ENCODE measurements around the gene GCNT1.
"Not testable (repeated sequence)": the region's sequence is repeated elsewhere in the genome, so short reads cannot be mapped to it uniquely, and the experiment has no call there.

Gene GCNT1

DNA sequence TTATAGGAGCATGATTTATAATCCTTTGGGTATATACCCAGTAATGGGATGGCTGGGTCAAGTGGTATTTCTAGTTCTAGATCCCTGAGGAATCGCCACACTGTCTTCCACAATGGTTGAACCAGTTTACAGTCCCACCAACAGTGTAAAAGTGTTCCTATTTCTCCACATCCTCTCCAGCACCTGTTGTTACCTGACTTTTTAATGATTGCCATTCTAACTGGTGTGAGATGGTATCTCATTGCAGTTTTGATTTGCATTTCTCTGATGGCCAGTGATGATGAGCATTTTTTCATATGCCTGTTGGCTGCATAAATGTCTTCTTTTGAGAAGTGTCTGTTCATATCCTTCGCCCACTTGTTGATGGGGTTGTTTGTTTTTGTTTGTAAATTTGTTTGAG is 20.4 kb downstream of the GCNT1 start:
- not testable (repeated sequence) for H3K4me3 ChIP-seq (ENCODE audit: low read depth, low read length)

DNA sequence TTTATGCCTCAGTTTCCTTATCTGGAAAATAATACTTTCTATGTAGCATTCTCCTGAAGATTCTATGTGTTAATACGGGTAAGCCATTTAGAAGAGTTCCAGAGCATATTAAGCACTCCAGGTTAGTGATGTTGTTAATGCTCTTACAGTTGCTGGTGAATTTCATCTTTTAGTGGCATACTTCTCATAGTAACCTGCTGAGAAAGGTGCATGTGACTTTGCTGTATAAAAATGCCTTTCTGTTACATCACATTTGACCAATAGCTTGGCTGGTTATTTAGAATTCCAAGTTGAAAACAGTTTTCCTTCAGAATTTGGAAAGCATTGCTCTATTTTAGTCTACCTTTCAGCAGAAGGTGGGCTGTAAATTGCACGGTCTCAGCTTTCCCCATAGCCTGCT is 27.2 kb downstream of the GCNT1 start:
- H3K4me3 ChIP-seq (ENCODE audit: low read depth, low read length) = no peak overlapping the region

DNA sequence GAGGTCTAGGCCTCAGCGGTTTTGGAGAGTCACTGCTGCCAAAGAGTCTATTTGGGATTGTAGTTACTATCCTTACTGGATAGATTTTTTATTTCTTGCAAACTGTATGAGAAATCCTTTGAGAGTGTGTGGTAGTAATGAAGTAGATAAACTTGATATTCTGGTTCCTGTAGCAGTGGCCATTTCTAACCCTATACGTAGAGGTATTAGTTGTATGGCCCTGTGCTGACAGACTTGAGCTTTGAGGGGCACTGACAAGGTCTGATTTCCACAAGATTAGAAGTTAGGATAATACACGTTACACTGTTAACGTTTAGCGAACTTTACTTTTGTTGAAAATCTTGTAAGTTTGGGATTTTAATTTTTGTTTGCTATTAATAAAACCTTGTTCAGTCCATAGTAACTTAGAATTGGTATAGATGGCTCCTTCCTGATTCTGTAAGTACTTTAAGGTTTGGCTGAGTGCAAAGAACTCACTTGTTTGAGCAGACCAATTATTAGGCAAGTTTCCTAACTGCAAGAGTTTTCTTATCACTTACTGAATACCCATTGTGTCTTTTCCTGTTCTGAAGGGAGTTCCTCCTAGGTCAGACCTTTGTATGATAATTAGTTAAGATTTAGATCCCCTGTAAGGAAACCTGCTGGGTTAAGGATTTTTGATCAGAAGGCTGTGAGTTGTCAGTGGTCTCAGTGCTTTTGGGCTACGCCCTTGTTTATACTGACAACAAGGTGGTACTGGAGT is 31.4 kb downstream of the GCNT1 start:
- no peak overlapping the region for H3K4me3 ChIP-seq (ENCODE audit: low read depth, low read length)

DNA sequence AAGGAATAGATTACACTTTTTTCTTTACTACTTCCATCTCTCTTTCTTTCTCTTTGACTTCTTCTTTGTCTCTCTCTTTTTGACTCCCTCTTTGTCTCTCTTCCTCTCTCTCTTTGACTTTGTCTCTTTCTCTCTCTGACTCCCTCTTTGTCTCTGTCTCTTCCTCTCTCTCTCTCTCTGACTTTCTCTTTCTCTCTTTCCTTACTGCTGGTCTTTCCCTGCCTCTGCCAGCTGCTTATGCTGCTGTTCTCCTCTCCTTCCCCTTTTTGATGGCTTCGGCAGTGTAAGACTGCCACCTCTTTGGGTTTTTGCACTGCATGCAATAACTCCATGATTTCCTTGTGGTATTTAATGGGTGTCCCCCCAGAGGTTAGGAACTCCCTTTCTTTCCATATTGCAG is 32.1 kb downstream of the GCNT1 start:
- not testable (repeated sequence) for H3K4me3 ChIP-seq (ENCODE audit: low read depth, low read length)

DNA sequence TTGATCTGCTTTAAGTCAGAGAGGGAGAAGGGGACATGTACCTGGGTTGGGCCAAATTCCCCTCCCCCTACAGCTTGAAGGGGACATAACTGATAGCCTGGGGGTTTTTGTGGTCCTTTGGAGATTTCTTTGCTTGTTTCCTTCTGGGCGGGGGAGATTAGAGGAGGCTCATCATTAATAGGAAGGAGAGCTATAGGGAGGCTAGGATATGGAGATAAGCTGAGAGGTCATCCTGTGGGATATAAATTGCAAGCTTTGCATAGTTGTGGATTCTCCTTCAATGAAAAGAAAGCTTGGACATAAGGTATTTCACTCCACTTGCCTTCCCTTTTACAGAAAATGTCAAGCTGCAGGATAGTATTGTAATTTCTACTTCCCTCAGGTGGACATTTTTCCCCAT is 34.5 kb downstream of the GCNT1 start:
- not testable (repeated sequence) for H3K4me3 ChIP-seq (ENCODE audit: low read depth, low read length)

DNA sequence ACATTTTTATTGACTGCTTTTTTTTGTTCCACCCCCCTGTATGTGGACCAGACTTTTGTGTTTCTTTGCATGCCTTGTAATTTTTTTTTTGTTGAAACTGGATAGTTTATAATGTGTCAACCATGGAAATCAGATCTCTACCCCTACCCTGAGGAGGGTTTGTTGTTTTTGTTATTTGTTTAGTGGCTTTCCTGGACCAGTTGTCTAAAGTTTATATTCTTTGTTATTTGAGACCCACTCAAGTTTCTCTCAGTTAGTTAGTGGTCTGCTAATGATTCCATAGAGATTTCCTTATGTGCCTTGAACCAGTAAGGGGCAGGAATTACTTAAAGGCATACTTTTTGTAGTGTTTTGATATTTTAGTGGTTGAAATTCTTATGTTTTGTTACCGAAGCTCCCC is 41.1 kb downstream of the GCNT1 start:
- no peak overlapping the region for H3K4me3 ChIP-seq (ENCODE audit: low read depth, low read length)

DNA sequence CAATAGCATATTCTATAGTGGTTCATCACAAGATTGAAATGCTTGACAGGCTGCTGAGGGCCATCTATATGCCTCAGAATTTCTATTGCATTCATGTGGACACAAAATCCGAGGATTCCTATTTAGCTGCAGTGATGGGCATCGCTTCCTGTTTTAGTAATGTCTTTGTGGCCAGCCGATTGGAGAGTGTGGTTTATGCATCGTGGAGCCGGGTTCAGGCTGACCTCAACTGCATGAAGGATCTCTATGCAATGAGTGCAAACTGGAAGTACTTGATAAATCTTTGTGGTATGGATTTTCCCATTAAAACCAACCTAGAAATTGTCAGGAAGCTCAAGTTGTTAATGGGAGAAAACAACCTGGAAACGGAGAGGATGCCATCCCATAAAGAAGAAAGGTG is 43.8 kb downstream of the GCNT1 start:
- no peak overlapping the region for H3K4me3 ChIP-seq (ENCODE audit: low read depth, low read length)

DNA sequence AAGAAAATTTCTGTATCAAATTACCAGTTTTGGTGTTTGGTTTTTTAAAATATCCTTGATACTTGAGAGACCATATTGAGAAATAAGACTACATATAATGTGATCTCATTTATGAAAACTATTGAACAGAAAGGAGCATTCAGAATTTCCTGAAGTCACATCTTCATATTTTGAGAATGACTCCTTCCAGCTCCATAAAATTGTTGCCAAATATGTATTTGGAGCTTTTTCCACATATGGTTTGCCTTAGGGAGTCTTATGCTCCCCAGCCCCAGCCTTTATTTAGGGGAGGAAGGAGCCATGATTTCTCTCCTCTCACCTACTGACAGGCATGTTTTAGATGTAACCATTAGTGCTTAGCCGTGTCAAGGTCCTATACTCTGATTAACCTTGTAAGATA is 51.1 kb downstream of the GCNT1 start:
- H3K4me3 ChIP-seq (ENCODE audit: low read depth, low read length) = no peak overlapping the region

DNA sequence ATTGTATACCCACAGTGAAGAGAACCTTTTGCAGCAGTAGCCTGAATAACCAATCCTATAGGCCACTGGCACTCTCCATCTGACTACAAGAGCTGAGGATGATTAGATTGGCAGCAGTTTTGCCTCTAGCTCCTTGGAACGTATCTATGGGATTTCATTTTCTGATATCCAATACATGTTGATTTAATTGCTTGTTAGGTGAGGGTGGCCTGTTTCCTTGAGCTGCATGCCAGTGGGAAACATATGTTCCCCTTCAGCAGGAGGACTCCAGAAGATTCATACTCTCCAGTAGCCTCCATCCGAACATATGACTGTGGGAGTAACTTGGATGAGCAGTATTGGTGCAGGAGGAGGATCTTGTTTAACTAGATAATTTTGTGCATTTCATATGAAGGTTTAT is 51.5 kb downstream of the GCNT1 start:
- H3K4me3 ChIP-seq (ENCODE audit: low read depth, low read length) = no peak overlapping the region

DNA sequence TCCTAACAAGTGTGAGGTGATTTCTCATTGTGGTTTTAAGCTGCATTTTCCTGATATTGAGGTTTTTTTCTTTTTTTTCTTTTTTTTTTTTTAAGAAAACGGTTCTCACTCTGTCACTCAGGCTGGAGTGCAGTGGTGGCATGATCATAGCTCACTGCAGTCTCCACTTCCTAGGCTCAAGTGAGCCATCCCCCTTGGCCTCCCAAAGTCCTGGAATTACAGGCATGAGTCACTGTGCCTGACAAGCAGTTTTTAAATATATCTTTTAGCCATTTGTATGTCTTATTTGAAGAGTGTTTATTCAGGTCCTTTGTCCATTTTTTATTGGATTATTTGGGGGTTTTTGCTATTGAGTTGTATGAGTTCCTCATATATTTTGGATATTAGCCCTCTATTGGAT is 53.8 kb downstream of the GCNT1 start:
- no peak overlapping the region for H3K4me3 ChIP-seq (ENCODE audit: low read depth, low read length)

DNA sequence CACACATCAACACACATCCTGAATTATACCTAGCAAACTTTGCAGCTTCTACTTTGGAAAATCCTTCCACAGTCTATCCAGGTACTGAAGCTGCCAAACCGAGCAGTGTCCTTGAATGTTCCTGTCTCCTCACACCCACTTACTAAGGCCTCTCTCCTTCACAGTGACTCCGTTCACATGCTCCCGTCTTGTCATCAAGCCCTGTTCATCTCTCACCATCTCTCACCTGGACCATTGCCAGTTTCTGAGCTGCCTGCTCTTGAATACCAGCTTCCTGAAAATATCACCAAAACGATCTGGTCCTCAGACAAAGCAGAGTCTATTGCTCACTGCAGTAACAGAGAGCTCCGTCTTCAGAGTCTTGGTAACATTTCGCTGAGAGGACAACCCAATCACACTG is 57.4 kb downstream of the GCNT1 start:
- no peak overlapping the region for H3K4me3 ChIP-seq (ENCODE audit: low read depth, low read length)

DNA sequence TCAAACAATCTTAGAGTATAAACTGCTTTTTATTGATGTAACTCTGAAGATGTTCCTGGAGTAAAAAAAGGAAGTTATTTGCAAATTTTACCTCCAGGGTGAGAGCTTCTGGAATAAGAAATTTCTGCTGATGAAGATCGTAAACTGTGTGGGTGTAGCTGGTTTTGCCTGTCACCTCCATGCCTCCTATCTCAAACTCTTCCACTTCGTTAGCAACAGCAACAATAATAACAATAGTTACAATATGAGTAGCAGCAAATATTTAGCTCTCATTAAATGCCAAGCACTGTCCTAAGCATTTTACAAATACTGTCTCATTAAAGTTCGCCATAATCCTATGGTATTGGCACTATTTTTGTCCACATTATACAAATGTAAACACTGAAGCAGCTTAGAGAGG is 57.9 kb downstream of the GCNT1 start:
- H3K4me3 ChIP-seq (ENCODE audit: low read depth, low read length) = no peak overlapping the region

DNA sequence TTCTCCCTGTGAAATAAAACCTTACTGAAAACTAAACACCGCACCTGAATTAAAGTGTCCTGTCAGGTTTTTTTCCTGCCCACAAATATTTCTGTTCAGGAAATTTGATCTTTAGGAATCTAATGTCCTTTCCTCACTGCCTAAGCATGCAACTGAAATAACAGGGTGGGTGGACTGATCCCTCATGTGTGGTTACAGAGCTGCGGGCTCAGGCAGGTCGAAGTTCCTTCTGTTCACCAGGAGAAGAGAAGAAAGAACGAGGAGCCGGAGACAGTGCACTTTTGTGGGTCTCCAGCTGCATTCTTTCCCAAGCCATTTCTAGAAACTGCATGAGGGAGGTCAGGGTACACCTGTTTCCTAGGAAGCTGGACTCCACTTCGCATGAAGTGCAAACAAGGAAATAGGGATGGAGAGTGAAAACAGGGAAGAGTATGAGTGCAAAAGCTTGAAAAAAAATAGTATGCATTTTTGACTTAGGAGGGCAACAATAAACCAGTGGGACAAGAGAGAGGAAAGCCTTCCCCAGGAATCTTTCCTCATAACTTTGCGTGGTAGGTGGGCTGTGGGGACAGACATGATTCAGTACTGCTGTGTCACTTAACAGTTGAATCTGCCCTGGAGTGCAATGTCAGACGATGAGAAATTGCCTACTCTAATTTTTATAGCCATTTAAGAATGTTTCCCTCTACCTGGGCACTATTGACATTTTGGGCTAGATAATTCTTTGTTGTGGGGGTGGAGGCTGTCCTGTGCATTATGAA is 60.3 kb downstream of the GCNT1 start:
- no peak overlapping the region for H3K4me3 ChIP-seq (ENCODE audit: low read depth, low read length)

DNA sequence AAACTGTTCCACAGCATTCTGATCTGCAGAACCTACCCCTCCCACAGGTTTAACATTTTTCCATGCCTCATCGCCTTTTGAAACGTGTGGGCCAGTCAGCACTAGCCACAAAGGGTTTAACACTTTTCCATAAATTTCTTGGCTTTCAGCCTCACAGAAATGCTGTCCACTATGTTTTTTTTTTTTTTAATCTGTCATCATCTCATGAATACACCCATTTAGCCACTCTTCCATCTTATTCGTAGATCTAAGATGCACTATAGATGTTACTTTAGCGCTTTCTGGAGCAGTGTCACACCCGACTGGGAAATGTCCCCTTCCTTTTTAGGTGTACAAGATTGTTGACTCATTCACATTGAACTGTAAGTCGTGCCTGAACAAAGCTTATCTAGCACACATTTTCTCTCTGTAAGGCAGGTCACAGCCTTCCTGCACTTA is 62.3 kb downstream of the GCNT1 start:
- H3K4me3 ChIP-seq (ENCODE audit: low read depth, low read length) = no peak overlapping the region

DNA sequence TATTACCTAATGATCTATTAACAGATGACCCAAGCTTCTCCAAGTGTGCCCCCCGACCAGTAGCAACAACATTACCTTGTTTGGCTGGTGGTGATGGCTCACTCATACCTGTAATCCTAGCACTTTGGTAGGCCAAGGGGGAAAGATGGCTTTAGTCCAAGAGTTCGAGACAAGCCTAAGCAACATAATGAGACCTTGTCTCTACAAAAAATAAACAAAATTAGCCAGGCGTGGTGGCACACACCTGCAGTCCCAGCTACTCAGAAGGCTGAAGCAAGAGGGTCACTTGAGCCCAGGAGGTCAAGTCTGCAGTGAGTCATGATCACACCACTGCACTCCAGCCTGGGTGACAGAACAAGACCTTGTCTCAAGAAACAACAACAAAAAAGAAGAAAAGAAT is 62.9 kb downstream of the GCNT1 start:
- no peak overlapping the region for H3K4me3 ChIP-seq (ENCODE audit: low read depth, low read length)

DNA sequence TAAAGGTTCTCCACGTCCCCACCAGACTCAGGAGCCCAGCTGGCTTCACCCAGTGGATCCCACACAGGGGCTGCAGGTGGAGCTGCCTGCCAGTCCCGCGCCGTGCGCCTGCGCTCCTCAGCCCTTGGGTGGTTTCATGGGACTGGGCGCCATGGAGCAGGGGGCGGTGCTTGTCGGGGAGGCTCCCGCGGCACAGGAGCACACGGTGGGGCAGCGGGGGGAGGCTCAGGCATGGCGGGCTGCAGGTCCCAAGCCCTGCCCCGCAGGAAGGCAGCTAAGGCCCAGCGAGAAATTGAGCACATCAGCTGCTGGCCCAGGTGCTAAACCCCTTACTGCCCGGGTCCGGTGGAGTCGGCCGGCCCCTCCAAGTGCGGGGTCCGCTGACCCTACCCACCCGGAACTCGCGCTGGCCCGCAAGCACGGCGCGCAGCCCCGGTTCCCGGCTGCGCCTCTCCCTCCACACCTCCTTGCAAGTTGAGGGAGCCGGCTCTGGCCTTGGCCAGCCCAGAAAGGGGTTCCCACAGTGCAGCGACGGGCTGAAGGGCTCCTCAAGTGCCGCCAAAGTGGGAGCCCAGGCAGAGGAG is 64.7 kb downstream of the GCNT1 start:
- not testable (repeated sequence) for H3K4me3 ChIP-seq (ENCODE audit: low read depth, low read length)

DNA sequence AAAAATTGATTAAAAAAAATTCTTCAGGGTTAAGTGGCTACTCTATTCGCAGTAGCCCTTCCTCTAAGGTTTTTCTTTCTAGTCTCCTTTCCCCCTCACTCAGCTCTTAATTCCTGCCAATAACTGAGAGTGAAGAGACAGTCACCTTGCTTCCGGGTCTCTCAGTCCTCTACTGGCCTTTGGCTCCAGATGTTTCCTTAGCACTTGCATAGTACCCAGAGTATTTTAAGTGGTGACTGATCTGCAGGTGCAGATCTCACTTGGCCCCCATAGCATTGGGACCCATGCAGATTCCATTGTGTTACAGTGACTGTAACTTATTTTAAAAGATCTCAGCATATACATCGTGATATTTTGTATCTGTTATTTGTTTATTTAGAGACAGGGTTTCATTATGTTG is 66.2 kb downstream of the GCNT1 start:
- H3K4me3 ChIP-seq (ENCODE audit: low read depth, low read length) = no peak overlapping the region

DNA sequence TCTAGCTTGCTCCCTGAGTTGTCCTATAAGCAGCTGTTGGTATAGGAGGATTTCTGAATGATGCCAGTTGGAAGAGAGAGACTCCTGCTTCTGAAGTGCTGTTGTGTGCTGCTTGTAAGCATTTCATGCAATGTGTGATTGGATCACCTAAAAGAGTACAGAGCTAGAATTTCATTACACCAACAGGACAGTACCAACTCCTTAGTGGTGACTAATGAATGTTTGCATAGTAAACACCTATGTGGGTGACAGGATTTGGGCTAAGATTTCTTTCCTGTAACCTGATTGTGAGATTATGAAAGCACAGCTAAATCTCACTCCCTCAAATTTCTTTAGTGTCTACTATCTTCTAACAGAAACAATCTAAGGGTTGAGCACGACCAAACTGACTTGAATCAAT is 67.0 kb downstream of the GCNT1 start:
- no peak overlapping the region for H3K4me3 ChIP-seq (ENCODE audit: low read depth, low read length)

DNA sequence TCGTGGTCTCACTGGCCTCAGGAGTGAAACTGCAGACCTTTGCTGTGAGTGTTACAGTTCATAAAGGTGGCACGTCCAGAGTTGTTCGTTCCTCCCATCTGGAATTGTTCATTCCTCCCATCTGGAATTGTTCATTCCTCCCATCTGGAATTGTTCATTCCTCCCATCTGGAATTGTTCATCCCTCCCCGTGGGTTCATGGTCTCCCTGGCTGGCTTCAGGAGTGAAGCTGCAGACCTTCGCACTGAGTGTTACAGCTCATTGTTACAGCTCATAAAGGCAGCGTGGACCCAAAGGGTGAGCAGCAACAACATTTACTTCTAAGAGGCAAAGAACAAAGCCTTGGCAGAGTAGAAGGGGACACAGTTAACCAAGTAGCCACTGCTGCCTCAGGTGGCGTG is 69.1 kb downstream of the GCNT1 start:
- no peak overlapping the region for H3K4me3 ChIP-seq (ENCODE audit: low read depth, low read length)

DNA sequence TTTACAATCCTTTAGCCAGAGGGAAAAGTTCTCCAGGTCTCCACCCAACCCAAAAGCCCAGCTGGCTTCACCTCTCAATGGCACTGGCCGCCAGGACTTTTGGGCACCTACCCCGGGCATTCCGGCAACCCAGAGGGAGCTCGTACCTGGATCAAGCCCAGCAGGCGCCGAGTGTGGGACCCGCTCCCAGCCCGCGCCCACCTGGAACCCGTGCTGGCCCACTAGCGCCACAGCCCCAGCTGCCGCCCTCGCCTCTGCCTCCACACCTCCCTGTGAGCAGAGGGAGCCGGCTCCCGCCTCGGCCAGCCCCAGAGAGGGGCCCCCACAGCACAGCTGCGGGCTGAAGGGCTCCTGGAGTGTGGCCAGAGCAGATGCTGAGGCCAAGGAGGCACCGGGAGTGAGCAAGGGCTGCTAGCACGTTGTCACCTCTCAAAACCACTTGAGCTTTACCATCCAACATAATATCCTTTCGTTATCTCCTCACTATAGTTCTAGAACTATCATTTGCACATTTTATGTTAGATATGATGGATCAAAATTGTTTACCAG is 69.7 kb downstream of the GCNT1 start:
- H3K4me3 ChIP-seq (ENCODE audit: low read depth, low read length) = no peak overlapping the region

DNA sequence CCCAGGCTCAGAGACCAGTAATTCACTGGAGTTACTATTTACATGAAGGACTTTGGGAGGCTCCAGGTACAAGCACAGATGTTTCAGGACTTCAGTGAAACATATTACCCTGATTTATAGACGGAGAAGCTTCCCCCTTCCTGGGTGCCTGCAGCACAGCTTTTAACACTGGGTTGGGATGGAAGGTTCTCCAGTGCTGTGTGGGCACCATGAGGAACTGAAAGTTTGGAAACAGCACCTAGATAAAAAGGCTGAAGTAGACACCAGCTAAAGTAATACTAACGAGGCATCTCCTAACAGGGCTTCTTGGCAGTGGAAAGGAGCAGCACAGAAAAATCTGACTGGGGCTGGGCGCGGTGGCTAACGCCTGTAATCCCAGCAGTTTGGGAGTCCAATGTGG is 70.7 kb downstream of the GCNT1 start:
- no peak overlapping the region for H3K4me3 ChIP-seq (ENCODE audit: low read depth, low read length)
